ENCODE results near the gene SLC35G1.

DNA sequence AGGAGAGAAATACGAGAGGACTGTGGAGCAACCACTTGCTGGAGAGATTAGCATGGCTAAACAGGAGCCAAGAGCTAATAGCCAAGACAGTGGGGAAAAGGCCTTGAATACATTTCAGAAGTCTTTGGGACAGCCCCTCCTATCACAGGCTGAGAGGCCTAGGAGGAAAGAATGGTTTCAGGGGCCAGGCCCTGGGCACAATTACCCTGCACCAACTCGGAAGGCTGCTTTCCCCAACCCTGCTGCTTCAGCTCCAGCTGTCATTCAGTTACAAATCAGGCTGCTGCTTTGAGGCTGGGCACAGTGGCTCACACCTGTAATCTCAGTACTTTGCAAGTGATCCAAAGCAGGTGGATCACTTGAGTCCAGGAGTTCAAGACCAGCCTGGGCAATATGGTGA lies 32.0 kb upstream of the SLC35G1 start:
- TF ChIP-seq, protein P1, sequence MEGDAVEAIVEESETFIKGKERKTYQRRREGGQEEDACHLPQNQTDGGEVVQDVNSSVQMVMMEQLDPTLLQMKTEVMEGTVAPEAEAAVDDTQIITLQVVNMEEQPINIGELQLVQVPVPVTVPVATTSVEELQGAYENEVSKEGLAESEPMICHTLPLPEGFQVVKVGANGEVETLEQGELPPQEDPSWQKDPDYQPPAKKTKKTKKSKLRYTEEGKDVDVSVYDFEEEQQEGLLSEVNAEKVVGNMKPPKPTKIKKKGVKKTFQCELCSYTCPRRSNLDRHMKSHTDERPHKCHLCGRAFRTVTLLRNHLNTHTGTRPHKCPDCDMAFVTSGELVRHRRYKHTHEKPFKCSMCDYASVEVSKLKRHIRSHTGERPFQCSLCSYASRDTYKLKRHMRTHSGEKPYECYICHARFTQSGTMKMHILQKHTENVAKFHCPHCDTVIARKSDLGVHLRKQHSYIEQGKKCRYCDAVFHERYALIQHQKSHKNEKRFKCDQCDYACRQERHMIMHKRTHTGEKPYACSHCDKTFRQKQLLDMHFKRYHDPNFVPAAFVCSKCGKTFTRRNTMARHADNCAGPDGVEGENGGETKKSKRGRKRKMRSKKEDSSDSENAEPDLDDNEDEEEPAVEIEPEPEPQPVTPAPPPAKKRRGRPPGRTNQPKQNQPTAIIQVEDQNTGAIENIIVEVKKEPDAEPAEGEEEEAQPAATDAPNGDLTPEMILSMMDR (conservative IDR thresholded peaks at IDR 0.05) = no peak
- no peak for TF ChIP-seq EZH2 (IDR thresholded peaks at IDR 0.05; ENCODE audit: low read depth)
